ENCODE measurements around the gene CFD. TPM values are rescaled to one million over a fixed set of nuclear protein-coding genes. Genes with fewer than 3 reads are reported as not detected.

CFD gene
- total and polyA plus RNA-seq, 2 experiments from 2014 or later, result 0.90 to 4.7 TPM

GRCh38 chr19:852136-853013 lies 7.1 kb upstream of the CFD start, which contains the start of gene ELANE:
TSS of gene ELANE (plus strand) at chr19:852303. CDS start at chr19:852329, 26 bp downstream.
- Histone ChIP-seq H3K36me3 (ENCODE audit: insufficient read depth) (no peaks in the 10 kb centered on the region), H3K4me2 (no peak within 1 kb of the TSS), H4K20me1 (replicated peaks; ENCODE audit: insufficient read depth) (no peaks in the 10 kb centered on the region; the same call in 1 of the 2 replicates), H3K27me3 (ENCODE audit: insufficient read depth) (no peaks in the 10 kb centered on the region), H2AFZ (no peak within 1 kb of the TSS), H3F3A (replicated peaks; ENCODE audit: low read depth) (peaks cover 10% of the 10 kb centered on the region; the same call in 1 of the 2 replicates), H3K4me3 (no peak within 1 kb of the TSS), H3K4me1 (ENCODE audit: insufficient read depth) (no peaks in the 10 kb centered on the region), H3K27ac (ENCODE audit: low read depth) (no peak within 1 kb of the TSS), H3K9me2 (ENCODE audit: insufficient read depth) (no peaks in the 10 kb centered on the region), H3K79me2 (replicated peaks; ENCODE audit: insufficient read depth) (no peaks in the 10 kb centered on the region)
- no peak for TF ChIP-seq EZH2 (IDR thresholded peaks at IDR 0.05; ENCODE audit: low read depth, unreplicated experiment)
- TF ChIP-seq STAT1 (IDR thresholded peaks at IDR 0.05; ENCODE audit: unreplicated experiment), result no peak
- TF ChIP-seq EZH2phosphoT487 (IDR thresholded peaks at IDR 0.05; ENCODE audit: unreplicated experiment), result no peak
- TF ChIP-seq ZNF114 (CRISPR knock-in tag; IDR thresholded peaks at IDR 0.05), result no peak
- TF ChIP-seq, protein P1, sequence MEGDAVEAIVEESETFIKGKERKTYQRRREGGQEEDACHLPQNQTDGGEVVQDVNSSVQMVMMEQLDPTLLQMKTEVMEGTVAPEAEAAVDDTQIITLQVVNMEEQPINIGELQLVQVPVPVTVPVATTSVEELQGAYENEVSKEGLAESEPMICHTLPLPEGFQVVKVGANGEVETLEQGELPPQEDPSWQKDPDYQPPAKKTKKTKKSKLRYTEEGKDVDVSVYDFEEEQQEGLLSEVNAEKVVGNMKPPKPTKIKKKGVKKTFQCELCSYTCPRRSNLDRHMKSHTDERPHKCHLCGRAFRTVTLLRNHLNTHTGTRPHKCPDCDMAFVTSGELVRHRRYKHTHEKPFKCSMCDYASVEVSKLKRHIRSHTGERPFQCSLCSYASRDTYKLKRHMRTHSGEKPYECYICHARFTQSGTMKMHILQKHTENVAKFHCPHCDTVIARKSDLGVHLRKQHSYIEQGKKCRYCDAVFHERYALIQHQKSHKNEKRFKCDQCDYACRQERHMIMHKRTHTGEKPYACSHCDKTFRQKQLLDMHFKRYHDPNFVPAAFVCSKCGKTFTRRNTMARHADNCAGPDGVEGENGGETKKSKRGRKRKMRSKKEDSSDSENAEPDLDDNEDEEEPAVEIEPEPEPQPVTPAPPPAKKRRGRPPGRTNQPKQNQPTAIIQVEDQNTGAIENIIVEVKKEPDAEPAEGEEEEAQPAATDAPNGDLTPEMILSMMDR (conservative IDR thresholded peaks at IDR 0.05; ENCODE audit: low read depth in 2 of 2), result no peak
- no peak for TF ChIP-seq NANOG (IDR thresholded peaks at IDR 0.05; ENCODE audit: borderline replicate concordance)
- peaks cover under 1% of the 10 kb centered on the region; the same call in 1 of the 3 replicates for H3K4me1 Mint-ChIP-seq
- ATAC-seq (no peak), DNase-seq (ENCODE audit: low spot score) (no peak)
- peaks cover 6% of the 10 kb centered on the region for H3K27me3 Mint-ChIP-seq (ENCODE audit: insufficient read depth, low read depth, poor library complexity)
- no peak within 1 kb of the TSS for H3K4me3 Mint-ChIP-seq
- no peaks in the 10 kb centered on the region for H3K36me3 Mint-ChIP-seq (ENCODE audit: low read depth)
- H3K9me3 Mint-ChIP-seq, result no peaks in the 10 kb centered on the region
- H3K27ac Mint-ChIP-seq, result no peak within 1 kb of the TSS

DNA sequence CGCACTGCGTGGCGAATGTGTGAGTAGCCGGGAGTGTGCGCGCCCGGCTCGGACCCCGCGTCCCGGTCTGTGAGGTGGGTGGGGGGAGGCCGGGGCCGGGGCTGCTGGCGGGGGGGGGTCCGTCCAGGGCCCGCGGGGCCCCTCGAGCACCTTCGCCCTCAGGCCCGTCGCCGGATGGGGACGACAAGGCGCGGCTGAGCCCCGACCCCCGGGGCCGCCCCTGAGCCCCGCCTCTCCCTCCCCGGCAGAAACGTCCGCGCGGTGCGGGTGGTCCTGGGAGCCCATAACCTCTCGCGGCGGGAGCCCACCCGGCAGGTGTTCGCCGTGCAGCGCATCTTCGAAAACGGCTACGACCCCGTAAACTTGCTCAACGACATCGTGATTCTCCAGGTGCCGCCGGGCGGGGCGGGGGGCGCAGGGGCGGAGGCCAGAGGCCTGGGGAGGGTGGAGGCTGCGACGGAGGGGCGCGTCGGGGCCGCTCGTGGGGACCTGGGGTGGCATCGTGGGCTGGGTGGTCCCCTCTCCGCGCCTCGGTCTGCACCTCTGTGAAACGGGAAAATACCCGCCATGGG lies 6.4 kb upstream of the CFD start:
- no peak overlapping the region for H3K4me3 Mint-ChIP-seq
- peaks cover 10% of the 10 kb centered on the region; the same call in 1 of the 2 replicates for H3F3A ChIP-seq (replicated peaks; ENCODE audit: low read depth)
- H3K27ac ChIP-seq (ENCODE audit: low read depth), result no peak overlapping the region
- H4K20me1 ChIP-seq (replicated peaks; ENCODE audit: insufficient read depth), result no peaks in the 10 kb centered on the region; the same call in 1 of the 2 replicates
- H3K9me2 ChIP-seq (ENCODE audit: insufficient read depth), result no peaks in the 10 kb centered on the region
- H3K27me3 Mint-ChIP-seq (ENCODE audit: insufficient read depth, low read depth, poor library complexity), result peaks cover 6% of the 10 kb centered on the region
- no peaks in the 10 kb centered on the region for H3K9me3 Mint-ChIP-seq
- ATAC-seq (no peak), DNase-seq (ENCODE audit: low spot score) (no peak)
- H3K27me3 ChIP-seq (ENCODE audit: insufficient read depth), result no peaks in the 10 kb centered on the region
- H2AFZ ChIP-seq, result no peak overlapping the region
- no peaks in the 10 kb centered on the region for H3K36me3 Mint-ChIP-seq (ENCODE audit: low read depth)
- H3K79me2 ChIP-seq (replicated peaks; ENCODE audit: insufficient read depth), result no peaks in the 10 kb centered on the region
- H3K4me3 ChIP-seq, result no peak overlapping the region
- no peaks in the 10 kb centered on the region for H3K36me3 ChIP-seq (ENCODE audit: insufficient read depth)
- no peak overlapping the region for H3K4me2 ChIP-seq
- no peak overlapping the region for H3K27ac Mint-ChIP-seq
- H3K4me1 Mint-ChIP-seq, result no peaks in the 10 kb centered on the region
- H3K4me1 ChIP-seq (ENCODE audit: insufficient read depth), result no peaks in the 10 kb centered on the region
- TF ChIP-seq EZH2 (IDR thresholded peaks at IDR 0.05; ENCODE audit: low read depth, unreplicated experiment) (no peak), NANOG (IDR thresholded peaks at IDR 0.05; ENCODE audit: borderline replicate concordance) (no peak), EZH2phosphoT487 (IDR thresholded peaks at IDR 0.05; ENCODE audit: unreplicated experiment) (no peak), CREB1 (CRISPR knock-in tag; IDR thresholded peaks at IDR 0.05; ENCODE audit: low read depth) (no peak), ETS1 (IDR thresholded peaks at IDR 0.05) (no peak), JUNB (IDR thresholded peaks at IDR 0.05; ENCODE audit: unreplicated experiment) (no peak), ZNF114 (CRISPR knock-in tag; IDR thresholded peaks at IDR 0.05) (no peak), STAT1 (IDR thresholded peaks at IDR 0.05; ENCODE audit: unreplicated experiment) (no peak), POLR2AphosphoS5 (IDR thresholded peaks at IDR 0.05; ENCODE audit: low read depth) (no peak), ZNF331 (CRISPR knock-in tag; IDR thresholded peaks at IDR 0.05; ENCODE audit: low read depth) (no peak)
- TF ChIP-seq, protein P1 (conservative IDR thresholded peaks at IDR 0.05; ENCODE audit: low read depth in 2 of 2), result no peak
- TF ChIP-seq, protein P2, sequence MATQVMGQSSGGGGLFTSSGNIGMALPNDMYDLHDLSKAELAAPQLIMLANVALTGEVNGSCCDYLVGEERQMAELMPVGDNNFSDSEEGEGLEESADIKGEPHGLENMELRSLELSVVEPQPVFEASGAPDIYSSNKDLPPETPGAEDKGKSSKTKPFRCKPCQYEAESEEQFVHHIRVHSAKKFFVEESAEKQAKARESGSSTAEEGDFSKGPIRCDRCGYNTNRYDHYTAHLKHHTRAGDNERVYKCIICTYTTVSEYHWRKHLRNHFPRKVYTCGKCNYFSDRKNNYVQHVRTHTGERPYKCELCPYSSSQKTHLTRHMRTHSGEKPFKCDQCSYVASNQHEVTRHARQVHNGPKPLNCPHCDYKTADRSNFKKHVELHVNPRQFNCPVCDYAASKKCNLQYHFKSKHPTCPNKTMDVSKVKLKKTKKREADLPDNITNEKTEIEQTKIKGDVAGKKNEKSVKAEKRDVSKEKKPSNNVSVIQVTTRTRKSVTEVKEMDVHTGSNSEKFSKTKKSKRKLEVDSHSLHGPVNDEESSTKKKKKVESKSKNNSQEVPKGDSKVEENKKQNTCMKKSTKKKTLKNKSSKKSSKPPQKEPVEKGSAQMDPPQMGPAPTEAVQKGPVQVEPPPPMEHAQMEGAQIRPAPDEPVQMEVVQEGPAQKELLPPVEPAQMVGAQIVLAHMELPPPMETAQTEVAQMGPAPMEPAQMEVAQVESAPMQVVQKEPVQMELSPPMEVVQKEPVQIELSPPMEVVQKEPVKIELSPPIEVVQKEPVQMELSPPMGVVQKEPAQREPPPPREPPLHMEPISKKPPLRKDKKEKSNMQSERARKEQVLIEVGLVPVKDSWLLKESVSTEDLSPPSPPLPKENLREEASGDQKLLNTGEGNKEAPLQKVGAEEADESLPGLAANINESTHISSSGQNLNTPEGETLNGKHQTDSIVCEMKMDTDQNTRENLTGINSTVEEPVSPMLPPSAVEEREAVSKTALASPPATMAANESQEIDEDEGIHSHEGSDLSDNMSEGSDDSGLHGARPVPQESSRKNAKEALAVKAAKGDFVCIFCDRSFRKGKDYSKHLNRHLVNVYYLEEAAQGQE (IDR thresholded peaks at IDR 0.05; ENCODE audit: unreplicated experiment), result no peak

All from GM23338 (cell line).